IMR-90 (cell line): ENCODE measurements around the gene TBC1D23. TPM values are rescaled to one million over a fixed set of nuclear protein-coding genes. Genes with fewer than 3 reads are reported as not detected.

Experiments
- ATAC-seq: fragments of 200-7000 bp; cut with Tn5 transposase; 2 replicates; pipeline ENCODE4 v1.9.1; 2020; ENCODE audit warnings: low read depth, mild to moderate bottlenecking, moderate library complexity
- BruUV-seq: library from RNA; stranded (reverse); fragments of 400-500 nt; replicated peaks from 2 replicates; lab custom pipeline; 2021; lab: Mats Ljungman, UMichigan
- CTCF ChIA-PET: fragments of 300-600 bp; formaldehyde crosslinking; extraction: SDS; loops from one replicate; lab custom pipeline; 2021; ENCODE audit warnings: antibody characterized with exemption; lab: Yijun Ruan, JAX
- POLR2A ChIA-PET: fragments of 300-600 bp; sonication (Branson Sonifier 250); formaldehyde crosslinking; loops from one replicate; lab custom pipeline; 2022; ENCODE audit warnings: antibody characterized with exemption; ENCODE audit not compliant: unreplicated experiment; lab: Charles Lee
- DNase-seq: peaks from one replicate; pipeline ENCODE4 v3.0.0; 2013
- H2AFZ ChIP-seq: replicated peaks from 2 replicates; pipeline ENCODE3; 2013; ENCODE audit warnings: low read length, mild to moderate bottlenecking; ENCODE audit not compliant: poor library complexity
- H2AK5ac ChIP-seq: 2 replicates; pipeline ENCODE4 v1.6.1; 2013; ENCODE audit warnings: low read depth, low read length, inconsistent platforms
- H2AK9ac ChIP-seq: replicated peaks from 2 replicates; pipeline ENCODE3; 2013; ENCODE audit warnings: mild to moderate bottlenecking, low read depth, low read length, moderate library complexity; ENCODE audit not compliant: poor library complexity
- H2BK120ac ChIP-seq: 2 replicates; pipeline ENCODE4 v1.6.1; 2013; ENCODE audit warnings: low read depth, low read length, inconsistent platforms
- H2BK15ac ChIP-seq: 3 replicates; pipeline ENCODE4 v1.6.1; 2013; ENCODE audit warnings: low read depth, low read length, inconsistent platforms
- H2BK20ac ChIP-seq: 2 replicates; pipeline ENCODE4 v1.6.1; 2013; ENCODE audit warnings: low read depth, mild to moderate bottlenecking, inconsistent platforms, low read length, moderate library complexity
- H2BK5ac ChIP-seq: 2 replicates; pipeline ENCODE4 v1.6.1; 2013; ENCODE audit warnings: mild to moderate bottlenecking, low read depth, low read length, inconsistent platforms; ENCODE audit not compliant: poor library complexity, severe bottlenecking
- H3K14ac ChIP-seq: replicated peaks from 2 replicates; pipeline ENCODE4 v1.6.1; 2013; ENCODE audit warnings: low read depth, low read length, inconsistent platforms
- H3K18ac ChIP-seq: 2 replicates; pipeline ENCODE4 v1.6.1; 2013; ENCODE audit warnings: low read depth, low read length, control low read depth
- H3K23ac ChIP-seq: 2 replicates; pipeline ENCODE4 v1.6.1; 2013; ENCODE audit warnings: low read depth, low read length, inconsistent platforms
- H3K27ac ChIP-seq: 2 replicates; pipeline ENCODE4 v1.5.1; 2013; ENCODE audit warnings: mild to moderate bottlenecking, control low read depth, low read length; ENCODE audit not compliant: insufficient read depth
- H3K27me3 ChIP-seq: 2 replicates; pipeline ENCODE4 v1.6.1; 2013; ENCODE audit warnings: low read length; ENCODE audit not compliant: control insufficient read depth, insufficient read depth
- H3K36me3 ChIP-seq: 2 replicates; pipeline ENCODE4 v1.6.1; 2013; ENCODE audit warnings: low read length, mixed read lengths; ENCODE audit not compliant: control insufficient read depth, insufficient read depth
- H3K4ac ChIP-seq: 2 replicates; pipeline ENCODE4 v1.6.1; 2013; ENCODE audit warnings: low read depth, low read length, inconsistent platforms
- H3K4me1 ChIP-seq: 2 replicates; pipeline ENCODE4 v1.6.1; 2013; ENCODE audit warnings: low read length, mixed read lengths; ENCODE audit not compliant: control insufficient read depth, insufficient read depth
- H3K4me2 ChIP-seq: 2 replicates; pipeline ENCODE4 v1.6.1; 2013; ENCODE audit warnings: low read depth, mild to moderate bottlenecking, control low read depth, low read length, moderate library complexity
- H3K4me3 ChIP-seq: 2 replicates; pipeline ENCODE4 v1.5.1; 2013; ENCODE audit warnings: low read depth, mild to moderate bottlenecking, control low read depth, low read length, moderate library complexity; ENCODE audit not compliant: insufficient read depth
- H3K56ac ChIP-seq: 2 replicates; pipeline ENCODE4 v1.6.1; 2013; ENCODE audit warnings: low read length, inconsistent platforms; ENCODE audit not compliant: insufficient read depth; ENCODE audit errors: extremely low read depth
- H3K79me1 ChIP-seq, 2 experiments: 2 replicates each; pipeline ENCODE4 v1.6.1; 2013; ENCODE audit warnings: low read length in 2 of 2, inconsistent platforms in 1 of 2, low read depth in 1 of 2
- H3K9ac ChIP-seq: 2 replicates; pipeline ENCODE4 v1.6.1; 2013; ENCODE audit warnings: low read depth, low read length, control low read depth
- H3K9me1 ChIP-seq: 2 replicates; pipeline ENCODE4 v1.6.1; 2013; ENCODE audit warnings: low read length, inconsistent platforms; ENCODE audit not compliant: insufficient read depth
- H3K9me3 ChIP-seq: 2 replicates; pipeline ENCODE4 v1.6.1; 2013; ENCODE audit warnings: low read length; ENCODE audit not compliant: control insufficient read depth, insufficient read depth
- H4K20me1 ChIP-seq: 2 replicates; pipeline ENCODE4 v1.6.1; 2013; ENCODE audit warnings: low read length, inconsistent platforms; ENCODE audit not compliant: insufficient read depth
- H4K5ac ChIP-seq: 2 replicates; pipeline ENCODE4 v1.6.1; 2013; ENCODE audit warnings: mild to moderate bottlenecking, low read depth, low read length, control low read depth
- H4K8ac ChIP-seq, 2 experiments: 2 replicates each; pipeline ENCODE4 v1.6.1; 2013; ENCODE audit warnings: low read depth in 2 of 2, low read length in 2 of 2, control low read depth in 1 of 2, inconsistent platforms in 1 of 2
- H4K91ac ChIP-seq: 2 replicates; pipeline ENCODE4 v1.6.1; 2013; ENCODE audit warnings: low read depth, low read length, inconsistent platforms; ENCODE audit not compliant: insufficient read depth
- BHLHE40 ChIP-seq: fragments of 150-350 bp; IDR thresholded peaks from 2 replicates; pipeline ENCODE4 v1.6.1; 2016; ENCODE audit warnings: mild to moderate bottlenecking, low read depth, low read length
- CTCF ChIP-seq: conservative IDR thresholded peaks from 2 replicates; pipeline ENCODE4 v1.5.1; 2012; ENCODE audit warnings: mild to moderate bottlenecking, low read depth, low read length, improper control_type of control experiment
- MAFK ChIP-seq: IDR thresholded peaks from 2 replicates; pipeline ENCODE4 v1.6.1; 2012; ENCODE audit warnings: low read depth, low read length, improper control_type of control experiment
- MAZ ChIP-seq: IDR thresholded peaks from 2 replicates; pipeline ENCODE4 v1.6.1; 2012; ENCODE audit warnings: low read depth, mild to moderate bottlenecking, low read length, improper control_type of control experiment, moderate library complexity, borderline replicate concordance
- RFX5 ChIP-seq: IDR thresholded peaks from 2 replicates; pipeline ENCODE4 v1.8.0; 2012; ENCODE audit warnings: low read depth, mild to moderate bottlenecking, low read length, moderate library complexity
- USF2 ChIP-seq: fragments of 150-350 bp; IDR thresholded peaks from 2 replicates; pipeline ENCODE4 v1.6.1; 2017; ENCODE audit warnings: mild to moderate bottlenecking, antibody characterized with exemption, low read length, low read depth
- WGBS, 2 experiments: methylation state at CpG; one replicate each; pipeline versions ENCODE4 v1.1.5 to v1.1.7; 2013; ENCODE audit warnings: missing lambda C conversion rate in 2 of 2; ENCODE audit not compliant: insufficient read length in 1 of 2; ENCODE audit errors: extremely low coverage in 2 of 2; 5-methylcytosine and 5-hydroxymethylcytosine counted together
- dilution Hi-C: fragments of 300-500 bp; cut with HindIII; formaldehyde crosslinking; loops from one replicate; pipeline ENCODE4 v1.14.3; 2018; ENCODE audit warnings: low sequenced_read_pairs; ENCODE audit not compliant: unreplicated experiment
- in situ Hi-C: fragments of 300-500 bp; cut with MboI; formaldehyde crosslinking; loops from 3 replicates; pipeline ENCODE4 v1.14.3; 2019; ENCODE audit warnings: low sequenced_read_pairs, inconsistent platforms, mixed read lengths
- intact Hi-C: fragments of 100-400 bp; cut with micrococcal nuclease; formaldehyde crosslinking; loops from 2 replicates; pipeline ENCODE4 v1.10.0; 2022
- polyA plus RNA-seq, 3 experiments: library from polyadenylated mRNA; depleted of rRNA; stranded (reverse); fragments of >200 nt; gene quantifications; 2 replicates each; pipeline ENCODE4 v1.2.3, GENCODE V29; 2012; ENCODE audit warnings: low replicate concordance in 1 of 3
- total RNA-seq: library from RNA; depleted of rRNA; stranded (reverse); fragments of >200 nt; gene quantifications from 2 replicates; pipeline ENCODE4 v1.2.3, GENCODE V29; 2012

Gene TBC1D23
- total and polyA plus RNA-seq, 2 of the 4 experiments (the other 2 are of a cell fraction), result 21.2 to 67.0 TPM

- Histone ChIP-seq H3K4me1 (peaks cover 11% of the 10 kb centered on the region), H2AK9ac (peak overlapping the region; percentile 99), H3K18ac (peak overlapping the region; percentile 24; the same call in 1 of the 2 replicates), H3K79me1 (peaks cover 0 to 32% of the 10 kb centered on the region in 2 experiments; a peak in 3 of 4 replicates), H3K23ac (peak overlapping the region; percentile 57), H3K9me1 (peaks cover 4% of the 10 kb centered on the region; the same call in 1 of the 2 replicates), H2AK5ac (peak overlapping the region; percentile 91), H3K9me3 (no peaks in the 10 kb centered on the region), H3K4ac (peak overlapping the region; percentile 86), H2AFZ (peak overlapping the region; percentile 95), H4K5ac (peak overlapping the region; percentile 28; the same call in 1 of the 2 replicates), H2BK120ac (peak overlapping the region; percentile 57), H3K27ac (peak overlapping the region; percentile 90), H4K91ac (peak overlapping the region; percentile 66; the same call in 1 of the 2 replicates), H2BK20ac (peak overlapping the region; percentile 17; the same call in 1 of the 2 replicates), H2BK15ac (peak overlapping the region; percentile 66; the same call in 2 of the 3 replicates), H3K27me3 (no peaks in the 10 kb centered on the region), H2BK5ac (peak overlapping the region; percentile 87), H4K20me1 (peaks cover 18% of the 10 kb centered on the region; the same call in 1 of the 2 replicates), H3K4me3 (peak overlapping the region; percentile 86), H3K14ac (peak overlapping the region; percentile 72), H4K8ac (peak overlapping the region; percentile 48 to 92), H3K36me3 (no peaks in the 10 kb centered on the region), H3K56ac (peak overlapping the region; percentile 89), H3K9ac (peak overlapping the region; percentile 84), H3K4me2 (peak overlapping the region; percentile 98)
- CTCF ChIA-PET, result no interaction called here
- ATAC-seq (no peak), DNase-seq (no peak)
- TF ChIP-seq MAFK (no peak), CTCF (no peak), MAZ (no peak), BHLHE40 (no peak), USF2 (no peak), RFX5 (no peak)
- WGBS, 2 experiments, result no CpG with 5 or more reads among the region's 11 CpGs
- TSS peak; percentile 60 for BruUV-seq
- intact Hi-C loops, result no loop called here
- in situ Hi-C loops, result no loop called here
- dilution Hi-C loops, result no loop called here
- POLR2A ChIA-PET, result no interaction called here
Observed at GRCh38 chr3:100261485-100261903, 702 bp downstream of the TBC1D23 start.
